Measurements from ENCODE around the gene ITPR1. TPM values are rescaled to one million over a fixed set of nuclear protein-coding genes. Genes with fewer than 3 reads are reported as not detected.

The ITPR1 gene
- total RNA-seq, 4 donors from 2014 or later: 14.7 to 45.1 (median 21.0) TPM

DNA sequence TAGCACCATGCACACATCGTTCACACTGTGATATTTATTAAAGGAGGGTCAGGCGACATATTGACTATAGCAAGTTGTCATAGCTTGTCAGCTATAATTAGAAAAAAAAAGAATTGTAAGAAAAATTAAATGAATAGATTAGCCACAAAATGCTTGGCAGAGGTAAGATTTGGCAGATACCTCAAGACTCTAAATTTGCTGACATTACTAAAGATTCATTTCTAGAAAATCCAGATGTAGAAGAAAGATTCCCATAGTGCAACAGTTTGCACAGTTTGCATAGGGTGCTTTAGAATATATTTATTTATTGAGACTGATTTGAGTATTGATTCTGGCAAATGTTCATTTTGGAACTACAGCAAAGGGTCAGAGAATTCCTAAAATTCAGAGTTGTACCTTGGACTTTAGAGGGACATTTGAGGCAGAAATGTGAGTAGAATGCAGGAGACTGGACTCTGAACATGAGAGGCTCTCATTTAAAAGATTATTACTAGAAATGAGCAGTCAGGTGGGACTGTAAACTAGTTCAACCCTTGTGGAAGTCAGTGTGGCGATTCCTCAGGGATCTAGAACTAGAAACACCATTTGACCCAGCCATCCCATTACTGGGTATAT is 384.1 kb downstream of the ITPR1 start:
- Histone ChIP-seq H3K4me3 (no peak overlapping the region), H3K36me3 (no peaks in the 10 kb centered on the region), H3K27me3 (no peaks in the 10 kb centered on the region), H3K9me3 (no peaks in the 10 kb centered on the region), H3K27ac (no peak overlapping the region), H3K4me1 (no peaks in the 10 kb centered on the region)
- no peak for TF ChIP-seq POLR2A (IDR thresholded peaks at IDR 0.05)
- TF ChIP-seq POLR2AphosphoS5 (IDR thresholded peaks at IDR 0.05): no peak
- TF ChIP-seq EP300 (IDR thresholded peaks at IDR 0.05): no peak
- TF ChIP-seq, protein P1, sequence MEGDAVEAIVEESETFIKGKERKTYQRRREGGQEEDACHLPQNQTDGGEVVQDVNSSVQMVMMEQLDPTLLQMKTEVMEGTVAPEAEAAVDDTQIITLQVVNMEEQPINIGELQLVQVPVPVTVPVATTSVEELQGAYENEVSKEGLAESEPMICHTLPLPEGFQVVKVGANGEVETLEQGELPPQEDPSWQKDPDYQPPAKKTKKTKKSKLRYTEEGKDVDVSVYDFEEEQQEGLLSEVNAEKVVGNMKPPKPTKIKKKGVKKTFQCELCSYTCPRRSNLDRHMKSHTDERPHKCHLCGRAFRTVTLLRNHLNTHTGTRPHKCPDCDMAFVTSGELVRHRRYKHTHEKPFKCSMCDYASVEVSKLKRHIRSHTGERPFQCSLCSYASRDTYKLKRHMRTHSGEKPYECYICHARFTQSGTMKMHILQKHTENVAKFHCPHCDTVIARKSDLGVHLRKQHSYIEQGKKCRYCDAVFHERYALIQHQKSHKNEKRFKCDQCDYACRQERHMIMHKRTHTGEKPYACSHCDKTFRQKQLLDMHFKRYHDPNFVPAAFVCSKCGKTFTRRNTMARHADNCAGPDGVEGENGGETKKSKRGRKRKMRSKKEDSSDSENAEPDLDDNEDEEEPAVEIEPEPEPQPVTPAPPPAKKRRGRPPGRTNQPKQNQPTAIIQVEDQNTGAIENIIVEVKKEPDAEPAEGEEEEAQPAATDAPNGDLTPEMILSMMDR (IDR thresholded peaks at IDR 0.05): no peak
- 52% methylated on average over 3 of the region's 3 CpGs for WGBS
- DNase-seq (ENCODE audit: low spot score in 2 of 2): no peak

DNA sequence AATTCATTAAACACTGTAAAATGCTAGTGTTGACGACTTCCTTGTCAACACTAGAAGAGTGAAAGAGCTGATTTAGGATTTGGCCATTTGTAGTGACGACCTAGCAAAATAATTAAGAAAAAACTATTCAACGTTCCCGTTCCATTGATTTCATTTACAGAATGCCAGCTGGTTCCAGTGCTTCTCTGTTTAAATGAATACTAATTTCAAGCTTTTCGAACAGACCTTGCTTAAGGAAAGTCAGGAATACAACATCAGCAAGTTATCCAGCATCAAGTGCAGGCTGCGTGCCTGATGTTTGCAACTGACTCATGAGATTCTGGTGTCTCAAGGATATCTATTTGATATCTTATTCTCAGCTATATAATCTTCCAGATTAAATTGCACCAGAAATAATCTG is 387.7 kb downstream of the ITPR1 start:
- Histone ChIP-seq H3K27me3 (no peaks in the 10 kb centered on the region), H3K9me3 (no peaks in the 10 kb centered on the region), H3K4me1 (no peaks in the 10 kb centered on the region), H3K4me3 (no peak overlapping the region), H3K36me3 (no peaks in the 10 kb centered on the region), H3K27ac (no peak overlapping the region)
- TF ChIP-seq POLR2A (IDR thresholded peaks at IDR 0.05): no peak
- no peak for TF ChIP-seq EP300 (IDR thresholded peaks at IDR 0.05)
- no peak for TF ChIP-seq POLR2AphosphoS5 (IDR thresholded peaks at IDR 0.05)
- TF ChIP-seq, protein P1 (IDR thresholded peaks at IDR 0.05): no peak
- DNase-seq (ENCODE audit: low spot score in 2 of 2): no peak
- 80% methylated on average over 6 of the region's 6 CpGs for WGBS

DNA sequence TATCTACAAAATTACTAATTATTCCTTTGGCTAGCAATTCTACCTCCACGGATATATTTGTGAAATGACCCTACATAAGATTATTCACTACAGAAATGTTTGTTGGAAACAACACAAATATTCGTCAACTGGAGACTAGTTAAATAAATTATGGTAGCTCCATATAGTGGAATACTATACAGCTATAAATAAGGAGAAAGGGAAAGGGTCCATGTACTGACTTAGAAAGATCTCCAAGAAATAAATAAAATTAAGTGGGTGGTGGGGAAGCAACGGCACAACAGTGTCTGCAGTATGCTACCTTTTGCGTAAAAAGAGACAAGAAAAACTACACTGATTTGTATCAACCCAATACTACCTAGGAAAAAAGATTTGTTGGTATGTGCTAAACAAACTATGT is 389.4 kb downstream of the ITPR1 start:
- no peaks in the 10 kb centered on the region for H3K4me1 ChIP-seq
- no peak overlapping the region for H3K27ac ChIP-seq
- H3K4me3 ChIP-seq: no peak overlapping the region
- 97% methylated on average over 4 of the region's 4 CpGs for WGBS
- no peaks in the 10 kb centered on the region for H3K27me3 ChIP-seq
- no peak for DNase-seq (ENCODE audit: low spot score in 2 of 2)
- no peaks in the 10 kb centered on the region for H3K9me3 ChIP-seq
- H3K36me3 ChIP-seq: no peaks in the 10 kb centered on the region
- TF ChIP-seq POLR2A (IDR thresholded peaks at IDR 0.05): no peak
- TF ChIP-seq POLR2AphosphoS5 (IDR thresholded peaks at IDR 0.05): no peak
- TF ChIP-seq, protein P1 (IDR thresholded peaks at IDR 0.05): no peak
- TF ChIP-seq EP300 (IDR thresholded peaks at IDR 0.05): no peak

DNA sequence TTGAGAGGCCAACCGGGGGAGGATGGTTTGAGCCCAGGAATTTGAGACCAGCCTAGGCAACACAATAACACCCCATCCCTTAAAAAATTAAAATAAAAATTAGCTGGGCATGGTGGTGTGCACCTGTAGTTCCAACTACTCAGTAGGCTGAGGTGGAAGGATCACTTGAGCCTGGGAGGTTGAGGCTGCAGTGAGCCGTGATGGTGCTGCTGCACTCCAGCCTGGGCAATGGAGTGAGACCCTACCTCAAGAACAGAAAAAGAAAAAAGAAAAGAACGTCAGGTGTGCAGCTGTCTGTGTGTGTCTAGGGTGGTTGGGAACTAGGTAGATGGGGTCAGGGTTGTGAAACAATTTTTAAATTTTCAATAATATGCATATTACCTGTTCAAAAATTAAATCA is 389.9 kb downstream of the ITPR1 start:
- Histone ChIP-seq H3K27ac (no peak overlapping the region), H3K4me1 (no peaks in the 10 kb centered on the region), H3K27me3 (no peaks in the 10 kb centered on the region), H3K4me3 (no peak overlapping the region), H3K36me3 (no peaks in the 10 kb centered on the region), H3K9me3 (no peaks in the 10 kb centered on the region)
- TF ChIP-seq, protein P1 (IDR thresholded peaks at IDR 0.05): no peak
- TF ChIP-seq POLR2AphosphoS5 (IDR thresholded peaks at IDR 0.05) (no peak), EP300 (IDR thresholded peaks at IDR 0.05) (no peak), POLR2A (IDR thresholded peaks at IDR 0.05) (no peak)
- 97% methylated on average over 3 of the region's 3 CpGs for WGBS
- DNase-seq (ENCODE audit: low spot score in 2 of 2): no peak

DNA sequence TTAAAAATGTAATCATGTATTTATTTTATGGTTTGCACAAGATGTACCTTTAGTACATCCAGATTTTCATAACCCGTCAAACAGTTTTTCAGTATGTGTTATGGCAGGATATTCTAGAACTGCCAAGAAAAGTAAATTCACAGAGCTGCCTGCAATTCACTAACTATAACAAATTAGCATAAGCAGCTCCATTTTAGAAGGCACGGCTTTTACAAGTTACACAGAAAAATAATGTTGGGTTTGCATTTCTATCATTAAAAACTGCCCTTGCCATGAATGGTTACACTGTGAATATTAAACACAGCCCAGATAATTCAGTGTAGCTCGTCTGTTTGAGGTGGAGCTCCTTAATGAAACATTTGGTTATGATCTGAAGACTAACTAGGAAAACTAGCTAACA is 391.7 kb downstream of the ITPR1 start:
- 68% methylated on average over 3 of the region's 3 CpGs for WGBS
- H3K36me3 ChIP-seq: no peaks in the 10 kb centered on the region
- TF ChIP-seq POLR2AphosphoS5 (IDR thresholded peaks at IDR 0.05) (no peak), EP300 (IDR thresholded peaks at IDR 0.05) (no peak)
- TF ChIP-seq, protein P1 (IDR thresholded peaks at IDR 0.05): no peak
- no peak overlapping the region for H3K4me3 ChIP-seq
- H3K9me3 ChIP-seq: no peaks in the 10 kb centered on the region
- H3K27me3 ChIP-seq: no peaks in the 10 kb centered on the region
- H3K27ac ChIP-seq: no peak overlapping the region
- H3K4me1 ChIP-seq: peaks cover 5% of the 10 kb centered on the region
- no peak for DNase-seq (ENCODE audit: low spot score in 2 of 2)
